GM12878 (cell line): ENCODE measurements around the gene ASIC4.

Experiments used
- CTCF ChIP-seq, 3 experiments: IDR thresholded peaks in 2 of 3; conservative IDR thresholded peaks in 1 of 3; 2 replicates each; pipeline ENCODE4 v1.5.1; 2011; ENCODE audit warnings: low read depth in 3 of 3, low read length in 3 of 3, mild to moderate bottlenecking in 3 of 3, control low read depth in 2 of 3, moderate library complexity in 2 of 3, inconsistent platforms in 1 of 3, mixed read lengths in 1 of 3; ENCODE audit not compliant: control insufficient read depth in 2 of 3, insufficient read depth in 1 of 3; ENCODE audit errors: extremely low read depth in 1 of 3
- EP300 ChIP-seq, 2 experiments: fragments of 150-350 bp in 1 of 2; IDR thresholded peaks; 2 replicates each; pipeline ENCODE4 v1.6.1; 2011 to 2012; ENCODE audit warnings: low read depth in 2 of 2, low read length in 2 of 2, borderline replicate concordance in 1 of 2, improper control_type of control experiment in 1 of 2, inconsistent platforms in 1 of 2; ENCODE audit not compliant: control insufficient read depth in 1 of 2
- SMARCA5 ChIP-seq: fragments of 450-650 bp; IDR thresholded peaks from 2 replicates; pipeline ENCODE4 v1.6.1; 2017; ENCODE audit warnings: mild to moderate bottlenecking
- YY1 ChIP-seq: IDR thresholded peaks from 2 replicates; pipeline ENCODE4 v1.6.1; 2011; ENCODE audit warnings: low read depth, mild to moderate bottlenecking, low read length
- ZBTB11 ChIP-seq: fragments of 450-650 bp; formaldehyde crosslinking; IDR thresholded peaks from 2 replicates; pipeline ENCODE4 v1.5.0; 2022; ENCODE audit warnings: mild to moderate bottlenecking, missing genetic modification characterization

- TF ChIP-seq CTCF (IDR thresholded peaks at IDR 0.05 in 2 of 3, conservative IDR thresholded peaks at IDR 0.05 in 1 of 3; ENCODE audit: control insufficient read depth in 2 of 3, extremely low read depth in 1 of 3, insufficient read depth in 1 of 3, low read depth in 3 of 3, low read length in 3 of 3) (no peak), ZBTB11 (CRISPR knock-in tag) (no peak), EP300 (IDR thresholded peaks at IDR 0.05; ENCODE audit: borderline replicate concordance in 1 of 2, control insufficient read depth in 1 of 2, low read depth in 2 of 2, low read length in 2 of 2) (no peak), SMARCA5 (no peak), YY1 (no peak)
Observed at GRCh38 chr2:219548990-219549389, 34.7 kb downstream of the ASIC4 start.
